GM18951 (cell line): Measurements from ENCODE around the gene GPR17.

ENCODE experiments used
- POLR2A ChIP-seq: IDR thresholded peaks from 4 replicates; pipeline ENCODE4 v1.6.1; 2011; ENCODE audit warnings: mild to moderate bottlenecking; ENCODE audit not compliant: insufficient read length, insufficient read depth; ENCODE audit errors: extremely low read depth
- in situ Hi-C: fragments of 300-500 bp; cut with MboI; formaldehyde crosslinking; loops from one replicate; pipeline ENCODE4 v1.12.0; 2022; ENCODE audit warnings: low sequenced_read_pairs, mixed read lengths, inconsistent platforms; ENCODE audit not compliant: unreplicated experiment

GPR17 gene

DNA sequence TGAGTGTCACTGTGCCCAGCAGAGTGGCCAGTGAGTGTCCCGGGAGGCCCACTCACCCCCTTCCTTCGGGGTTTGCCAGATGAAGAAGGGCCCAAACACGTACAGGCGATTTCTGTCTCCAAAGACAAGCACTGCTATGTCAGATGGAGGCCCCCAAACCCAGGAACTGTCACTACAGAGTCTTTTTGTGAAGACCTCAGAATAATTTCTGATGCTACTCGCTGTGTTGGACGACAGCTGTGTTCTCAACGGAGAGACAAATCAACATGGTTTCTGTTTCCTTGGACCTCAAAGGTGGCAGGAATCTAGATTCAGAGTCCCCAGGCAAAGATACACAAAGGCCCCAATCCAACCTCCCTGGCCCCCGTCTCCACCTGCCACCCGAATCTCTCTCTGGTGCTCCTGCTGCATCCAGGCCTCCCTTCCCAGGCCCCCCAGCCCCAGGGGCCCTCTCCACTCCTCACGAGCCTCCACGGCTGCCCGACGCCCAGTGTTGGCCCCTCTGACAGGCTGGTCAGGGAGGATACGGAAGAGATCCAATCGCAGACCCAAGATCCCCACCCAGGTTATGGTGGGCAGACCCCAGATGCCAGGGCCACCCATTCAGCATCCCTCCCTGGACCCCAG, 2.4 kb upstream of the GPR17 start:
- no peak for TF ChIP-seq POLR2A
- in situ Hi-C loops, result no loop called here

DNA sequence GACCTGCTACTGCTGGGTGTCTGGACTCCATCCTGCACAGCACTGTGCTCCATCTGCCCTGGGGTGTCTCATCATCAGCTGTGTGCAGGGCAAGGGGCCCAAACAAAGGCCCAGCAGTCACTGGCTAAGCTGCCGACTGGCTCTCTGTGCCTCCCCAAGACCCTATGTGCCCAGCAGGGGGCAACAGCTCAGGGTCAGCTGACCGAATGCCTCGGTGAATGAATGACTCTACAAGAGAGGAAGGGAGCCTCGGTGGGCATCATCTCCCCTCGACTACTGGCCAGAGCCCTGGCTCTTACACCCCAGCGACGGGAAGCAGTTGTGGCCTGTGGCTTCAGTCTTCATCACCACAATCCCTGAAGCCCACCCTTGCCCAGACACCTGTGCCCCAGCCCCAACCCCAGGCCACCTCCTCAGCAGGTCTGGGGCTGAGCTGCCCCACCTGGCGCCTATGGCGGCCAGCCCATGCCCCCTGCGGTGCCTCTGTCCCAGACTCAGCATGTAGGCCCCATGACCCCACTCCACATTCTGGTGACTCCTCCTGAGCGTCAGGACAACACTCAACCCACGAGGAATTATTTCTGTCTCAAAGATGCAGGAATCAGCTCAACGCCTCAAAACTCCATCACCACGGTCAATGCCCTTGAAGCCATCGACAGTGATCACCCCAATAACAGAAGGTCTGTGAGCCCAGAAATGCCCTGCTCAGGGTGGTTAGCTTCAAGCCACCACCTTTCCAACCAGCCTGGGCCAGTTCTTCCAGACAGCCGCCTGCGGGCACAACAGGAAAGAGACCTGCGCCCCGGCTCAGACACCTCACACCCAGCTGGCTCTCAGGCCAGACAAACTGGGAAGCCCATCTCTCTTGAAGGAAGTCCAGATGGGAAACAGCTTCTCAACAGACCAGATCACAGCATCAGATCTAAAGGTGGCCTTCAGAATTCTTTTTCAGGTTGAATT, 1.6 kb upstream of the GPR17 start:
- in situ Hi-C loops, result no loop called here
- no peak for TF ChIP-seq POLR2A

DNA sequence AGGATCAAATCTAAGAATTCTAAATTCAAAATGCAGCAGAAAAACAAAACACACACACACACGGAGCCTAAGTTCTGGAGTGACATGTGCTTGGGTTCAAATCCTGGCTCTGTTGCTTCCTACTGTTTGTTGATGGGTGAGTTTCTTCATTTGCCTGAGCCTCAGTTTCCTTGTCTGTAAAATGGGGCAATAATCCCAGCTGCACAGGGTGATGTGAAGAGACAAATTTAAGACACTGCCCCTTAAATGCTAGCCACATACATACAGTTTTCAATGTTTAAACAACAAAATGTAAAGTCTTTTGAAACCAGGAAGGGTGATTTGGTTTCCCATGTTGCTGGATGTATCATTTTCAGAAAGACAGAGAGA, 943 bp upstream of the GPR17 start:
- TF ChIP-seq POLR2A, result no peak
- in situ Hi-C loops, result no loop called here

DNA sequence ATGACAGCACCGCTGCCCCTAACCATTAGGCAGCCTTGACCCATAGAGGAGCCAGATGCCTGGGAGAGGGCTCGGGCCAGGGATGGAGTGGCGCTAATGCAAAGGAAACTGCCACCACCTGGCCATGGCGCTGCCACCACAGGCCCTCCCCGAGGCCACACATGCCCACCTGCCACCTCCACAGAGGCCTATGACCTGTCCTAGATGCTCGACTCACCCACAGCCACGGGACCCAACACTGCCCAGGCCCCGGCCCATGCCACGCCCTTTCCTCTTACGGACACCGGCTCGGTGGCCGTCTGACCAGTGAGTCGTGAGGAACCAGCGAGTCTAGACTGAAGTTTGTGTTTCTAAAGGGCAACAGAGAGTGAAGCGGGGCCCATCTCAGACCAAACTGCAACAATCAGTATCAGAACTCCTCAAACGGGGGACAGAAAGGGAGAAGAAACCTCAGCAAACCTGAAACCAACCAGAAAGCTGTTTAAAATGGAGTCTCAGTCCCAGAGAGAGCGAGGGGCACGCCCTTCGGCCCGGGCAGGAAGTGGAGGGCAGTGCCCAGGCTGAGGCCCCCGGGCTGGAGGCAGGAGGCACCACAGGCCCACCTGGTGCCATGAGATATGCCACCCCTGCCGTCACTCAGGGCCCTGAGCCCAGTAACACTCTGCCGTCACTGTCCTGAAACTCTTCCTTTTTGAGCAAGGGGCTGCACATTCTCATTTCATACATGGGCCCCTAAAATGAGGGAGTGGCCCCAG, 711 bp downstream of the GPR17 start:
- in situ Hi-C loops, result no loop called here
- TF ChIP-seq POLR2A, result no peak

DNA sequence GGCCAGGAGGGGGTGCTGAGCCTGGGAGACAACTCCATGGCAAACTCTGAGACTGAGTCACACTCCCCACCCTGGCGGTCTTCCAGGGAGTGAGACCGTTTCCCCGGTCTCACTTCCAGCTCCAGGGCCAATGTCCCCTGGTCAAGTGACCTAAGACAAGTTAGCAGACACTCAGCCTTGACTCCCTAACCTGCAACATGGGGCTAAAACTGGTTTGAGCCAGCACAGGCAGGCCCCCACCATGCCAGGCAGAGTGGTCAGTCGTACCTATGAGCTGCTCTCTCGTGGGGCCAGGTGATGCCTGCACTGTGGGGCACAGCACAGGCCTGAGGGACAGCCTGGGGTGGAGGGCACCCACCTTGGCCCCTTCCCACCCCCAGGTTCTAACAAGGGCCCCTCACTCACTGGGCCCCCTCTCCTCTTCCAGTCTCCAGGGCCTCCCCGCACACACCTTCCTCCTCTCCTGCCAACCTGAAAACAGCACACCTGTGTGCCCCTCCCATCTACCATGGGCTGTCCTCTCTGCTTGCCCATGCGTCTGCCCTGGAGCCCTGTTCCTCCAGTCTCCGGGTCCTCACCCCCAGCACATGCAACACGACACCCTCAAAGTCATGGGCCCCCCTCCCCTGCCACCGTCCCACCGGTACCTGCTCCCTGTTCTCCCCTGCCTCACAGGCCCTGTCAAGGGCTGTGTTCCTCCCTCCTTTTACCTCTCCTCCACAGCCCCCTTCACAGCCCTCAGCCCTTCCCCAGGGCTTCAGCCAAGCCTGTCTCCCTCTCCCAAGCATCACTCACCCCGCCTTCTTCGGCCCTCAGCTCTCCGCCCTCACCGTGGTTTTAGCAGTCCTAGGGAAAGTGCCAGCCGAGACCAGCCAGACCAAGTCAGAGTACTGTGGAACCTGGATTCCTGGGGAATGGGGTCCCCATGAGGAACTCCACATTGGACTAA, 1.6 kb downstream of the GPR17 start:
- TF ChIP-seq POLR2A, result no peak
- in situ Hi-C loops, result no loop called here

DNA sequence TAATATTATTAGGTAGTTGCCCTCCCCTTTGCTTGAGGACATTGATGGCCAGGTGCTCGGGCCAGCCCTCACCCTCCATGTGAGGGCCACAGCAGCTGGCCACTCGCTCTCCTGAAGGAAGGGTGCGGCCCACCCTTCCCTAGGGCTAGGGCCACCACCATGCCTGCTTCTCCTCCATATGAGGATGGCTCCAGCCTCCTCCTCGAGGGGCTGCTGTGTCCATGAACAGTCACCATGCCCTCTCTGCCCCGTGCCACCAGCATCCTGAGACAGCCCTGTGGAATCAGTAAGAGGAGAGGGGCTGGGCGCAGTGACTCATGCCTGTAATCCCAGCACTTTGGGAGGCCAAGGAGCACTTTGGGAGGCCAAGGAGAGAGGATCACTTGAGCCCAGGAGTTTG, 2.4 kb downstream of the GPR17 start:
- in situ Hi-C loops, result no loop called here
- no peak for TF ChIP-seq POLR2A

DNA sequence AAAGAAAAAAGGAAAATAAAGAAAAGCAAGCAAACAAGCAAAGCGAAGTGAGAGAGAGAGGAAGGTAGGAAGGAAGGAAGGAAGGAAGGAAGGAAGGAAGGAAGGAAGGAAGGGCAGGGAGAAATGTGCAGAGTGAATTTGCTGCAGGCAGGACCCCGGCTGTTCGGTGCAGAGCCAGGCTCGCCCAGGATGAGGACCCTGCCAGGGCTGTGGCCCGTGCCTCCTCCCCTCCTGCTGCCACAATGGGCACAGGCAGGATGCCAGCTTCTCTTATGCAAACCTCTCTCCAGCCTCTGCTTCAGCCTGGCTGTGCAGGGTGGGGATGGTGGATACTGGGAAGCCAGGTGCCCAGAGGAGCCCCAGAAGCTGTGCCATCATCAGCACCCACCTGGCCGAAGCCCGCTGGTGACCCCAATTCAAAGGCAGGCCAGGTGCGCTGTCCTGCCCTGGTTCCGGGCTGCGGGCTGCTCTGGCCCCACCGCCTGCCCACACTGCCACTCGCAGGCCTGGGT, 3.2 kb downstream of the GPR17 start:
- in situ Hi-C loops, result no loop called here
- TF ChIP-seq POLR2A, result no peak

DNA sequence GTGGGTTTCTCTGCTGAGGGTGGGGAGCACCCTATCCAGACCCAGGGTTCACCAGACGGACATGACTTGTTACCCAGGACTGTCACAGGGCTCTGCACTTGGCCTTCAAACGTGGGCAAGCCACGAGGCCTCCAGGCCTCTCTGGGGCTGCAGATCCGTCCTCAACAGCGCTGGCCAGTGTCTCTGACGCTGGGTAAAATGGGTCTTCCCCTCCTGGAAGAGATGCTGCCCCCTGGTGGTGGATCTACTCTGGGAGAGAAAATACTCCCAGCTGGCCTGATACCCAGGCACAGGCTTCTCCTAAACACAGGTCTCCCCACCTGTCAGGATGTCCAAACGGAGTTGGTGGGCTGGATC, 3.7 kb downstream of the GPR17 start:
- in situ Hi-C loops, result no loop called here
- TF ChIP-seq POLR2A, result no peak

DNA sequence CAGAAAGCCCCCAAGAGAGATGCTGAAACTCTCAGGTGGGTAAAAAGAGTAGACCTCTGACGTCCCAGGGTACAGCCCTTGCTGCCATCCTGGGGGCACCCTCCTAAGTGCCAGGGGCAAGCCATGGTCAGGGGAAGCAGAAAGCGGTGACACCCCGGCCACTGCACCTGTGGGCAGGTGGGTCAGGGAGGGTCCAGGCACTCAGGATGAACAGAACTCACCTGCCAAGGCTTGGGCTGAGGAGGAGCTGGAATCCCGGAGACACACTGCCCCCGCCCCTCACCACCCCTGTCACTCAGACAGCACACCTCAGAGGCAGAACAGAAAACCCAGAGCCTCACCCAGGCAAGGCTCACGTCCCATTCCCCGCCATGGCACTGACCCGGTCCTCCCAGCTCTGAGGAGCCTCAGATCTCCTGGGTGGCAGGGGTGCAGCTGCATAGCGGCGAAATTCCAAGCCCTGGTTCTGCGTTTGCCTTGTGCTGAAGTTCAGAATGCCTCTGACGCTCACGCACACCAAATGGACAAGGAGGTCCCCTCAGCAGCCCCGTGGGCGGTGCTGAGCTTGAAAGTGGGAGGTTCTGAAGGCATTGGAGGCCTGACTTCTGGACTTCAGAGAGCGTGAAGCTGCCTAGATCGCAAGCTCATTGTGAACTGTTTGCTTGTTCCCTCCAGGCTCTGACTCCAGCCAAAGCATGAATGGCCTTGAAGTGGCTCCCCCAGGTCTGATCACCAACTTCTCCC, 4.3 kb downstream of the GPR17 start:
- in situ Hi-C loops, result no loop called here
- no peak for TF ChIP-seq POLR2A

DNA sequence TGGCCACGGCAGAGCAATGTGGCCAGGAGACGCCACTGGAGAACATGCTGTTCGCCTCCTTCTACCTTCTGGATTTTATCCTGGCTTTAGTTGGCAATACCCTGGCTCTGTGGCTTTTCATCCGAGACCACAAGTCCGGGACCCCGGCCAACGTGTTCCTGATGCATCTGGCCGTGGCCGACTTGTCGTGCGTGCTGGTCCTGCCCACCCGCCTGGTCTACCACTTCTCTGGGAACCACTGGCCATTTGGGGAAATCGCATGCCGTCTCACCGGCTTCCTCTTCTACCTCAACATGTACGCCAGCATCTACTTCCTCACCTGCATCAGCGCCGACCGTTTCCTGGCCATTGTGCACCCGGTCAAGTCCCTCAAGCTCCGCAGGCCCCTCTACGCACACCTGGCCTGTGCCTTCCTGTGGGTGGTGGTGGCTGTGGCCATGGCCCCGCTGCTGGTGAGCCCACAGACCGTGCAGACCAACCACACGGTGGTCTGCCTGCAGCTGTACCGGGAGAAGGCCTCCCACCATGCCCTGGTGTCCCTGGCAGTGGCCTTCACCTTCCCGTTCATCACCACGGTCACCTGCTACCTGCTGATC, 4.9 kb downstream of the GPR17 start:
- no peak for TF ChIP-seq POLR2A
- in situ Hi-C loops, result no loop called here

DNA sequence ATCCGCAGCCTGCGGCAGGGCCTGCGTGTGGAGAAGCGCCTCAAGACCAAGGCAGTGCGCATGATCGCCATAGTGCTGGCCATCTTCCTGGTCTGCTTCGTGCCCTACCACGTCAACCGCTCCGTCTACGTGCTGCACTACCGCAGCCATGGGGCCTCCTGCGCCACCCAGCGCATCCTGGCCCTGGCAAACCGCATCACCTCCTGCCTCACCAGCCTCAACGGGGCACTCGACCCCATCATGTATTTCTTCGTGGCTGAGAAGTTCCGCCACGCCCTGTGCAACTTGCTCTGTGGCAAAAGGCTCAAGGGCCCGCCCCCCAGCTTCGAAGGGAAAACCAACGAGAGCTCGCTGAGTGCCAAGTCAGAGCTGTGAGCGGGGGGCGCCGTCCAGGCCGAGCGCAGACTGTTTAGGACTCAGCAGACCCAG, 5.4 kb downstream of the GPR17 start:
- in situ Hi-C loops, result no loop called here
- no peak for TF ChIP-seq POLR2A
